Activated CD4-positive, alpha-beta memory T cell treated with anti-CD3 and anti-CD28 coated beads, Interleukin-2, amount 10 ng/mL, durations not matched to agents 7 days and 5 days (primary cell): ENCODE data around the gene GUCY1A2. TPM values are rescaled to one million over a fixed set of nuclear protein-coding genes. Genes with fewer than 3 reads are reported as not detected.

ENCODE experiments used
- CTCF ChIA-PET: fragments of 350-600 bp; sonication (Branson Sonifier 250); formaldehyde crosslinking; loops from one replicate; lab custom pipeline; 2021; ENCODE audit warnings: antibody characterized with exemption, inconsistent platforms; lab: Charles Lee
- POLR2A ChIA-PET: fragments of 350-600 bp; sonication (Branson Sonifier 250); formaldehyde crosslinking; loops from one replicate; lab custom pipeline; 2021; ENCODE audit warnings: antibody characterized with exemption; lab: Charles Lee
- DNase-seq: peaks from one replicate; pipeline ENCODE4 v3.0.0-alpha.2; 2020
- H3K27ac Mint-ChIP-seq: one replicate; pipeline ENCODE4 v1.8.0; 2021; ENCODE audit warnings: mild to moderate bottlenecking, mixed read lengths
- H3K27me3 Mint-ChIP-seq: one replicate; pipeline ENCODE4 v1.8.0; 2021; ENCODE audit warnings: mixed read lengths
- H3K36me3 Mint-ChIP-seq: one replicate; pipeline ENCODE4 v1.8.0; 2021; ENCODE audit warnings: low read depth, mixed read lengths
- H3K4me1 Mint-ChIP-seq: one replicate; pipeline ENCODE4 v1.8.0; 2021; ENCODE audit warnings: mixed read lengths
- H3K4me3 Mint-ChIP-seq: one replicate; pipeline ENCODE4 v1.8.0; 2021; ENCODE audit warnings: mild to moderate bottlenecking, mixed read lengths
- H3K9me3 Mint-ChIP-seq: one replicate; pipeline ENCODE4 v1.8.0; 2021; ENCODE audit warnings: mixed read lengths
- total RNA-seq, 2 experiments: library from RNA; stranded (reverse); gene quantifications; one replicate each; pipeline ENCODE4 v1.2.3, GENCODE V29; 2021

The GUCY1A2 gene
- total RNA-seq, 2 experiments from 2014 or later = not detected

DNA sequence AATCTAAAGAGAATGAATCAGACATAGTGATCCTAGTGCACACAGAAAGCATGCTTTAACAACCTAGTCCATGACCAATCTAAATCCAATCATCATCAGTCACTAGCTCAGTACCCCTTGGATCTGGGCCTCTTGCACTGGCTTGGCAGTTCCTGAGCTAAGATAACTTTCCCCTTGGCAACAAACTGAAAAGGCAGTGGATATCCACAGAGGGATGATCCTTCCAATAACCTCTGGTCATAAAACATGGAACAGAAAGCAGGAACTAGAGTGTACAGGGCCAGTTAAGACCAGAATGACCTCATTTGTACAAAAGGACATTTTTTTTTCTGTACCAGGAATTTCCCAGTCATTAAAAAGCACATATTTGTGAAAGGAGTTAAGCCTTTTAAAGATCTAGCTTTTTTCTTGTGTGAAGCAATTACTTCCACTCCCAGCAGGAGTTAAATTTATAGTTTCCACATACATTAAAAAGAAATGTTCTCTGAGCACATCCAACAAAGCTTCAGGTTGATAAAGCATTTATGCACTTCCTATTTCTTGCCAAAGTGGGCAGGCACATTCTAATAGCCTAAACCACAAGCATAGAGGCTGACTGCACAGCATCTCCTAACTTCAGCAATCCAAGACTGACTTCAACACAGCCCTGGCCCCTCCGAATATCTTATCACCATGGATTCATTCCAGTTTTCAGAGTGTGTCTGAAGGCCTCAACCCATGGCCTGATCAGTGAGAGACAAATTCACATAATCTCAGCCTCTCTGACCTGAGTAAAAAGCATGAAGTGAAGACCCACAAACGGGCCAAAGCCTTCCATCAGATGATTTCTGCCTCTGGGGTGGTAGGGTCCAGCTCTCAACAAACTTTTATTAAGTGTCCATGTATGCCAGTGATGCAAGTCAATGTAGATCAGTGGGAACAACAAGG, 29.9 kb downstream of the GUCY1A2 start:
- Mint-ChIP-seq H3K9me3 (peaks cover 3% of the 10 kb centered on the region), H3K27me3 (no peaks in the 10 kb centered on the region), H3K27ac (no peak overlapping the region), H3K4me3 (no peak overlapping the region), H3K4me1 (no peaks in the 10 kb centered on the region), H3K36me3 (no peaks in the 10 kb centered on the region)
- DNase-seq = no peak
- ChIA-PET POLR2A (no interaction called here), CTCF (interaction anchor here (0.6 kb wide), 1 partner anchor 69 kb away, joined by 3 read pairs; no protein-coding TSS in a partner anchor)

DNA sequence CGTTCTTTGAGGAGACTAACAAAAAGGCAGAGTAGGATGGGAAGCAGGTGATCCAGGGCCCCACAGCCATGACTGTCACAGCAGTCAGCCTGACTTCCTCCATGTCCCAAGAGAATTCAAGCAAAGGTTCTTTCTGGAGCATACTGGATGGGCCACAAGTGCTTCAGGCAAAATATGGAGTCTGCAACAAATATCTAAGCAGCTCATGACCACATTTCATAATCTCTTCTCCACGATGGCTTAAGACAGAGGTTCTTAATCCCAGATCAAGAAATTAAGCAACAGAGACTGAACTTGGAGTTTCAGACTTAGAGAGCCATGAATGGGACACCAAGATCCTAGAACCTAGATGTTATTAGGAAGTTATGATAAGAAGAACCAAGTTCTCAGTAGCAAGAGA, 31.6 kb downstream of the GUCY1A2 start:
- Mint-ChIP-seq H3K27me3 (no peaks in the 10 kb centered on the region), H3K4me3 (no peak overlapping the region), H3K36me3 (no peaks in the 10 kb centered on the region), H3K9me3 (peaks cover 3% of the 10 kb centered on the region), H3K27ac (no peak overlapping the region), H3K4me1 (no peaks in the 10 kb centered on the region)
- no peak for DNase-seq
- POLR2A ChIA-PET = no interaction called here
- CTCF ChIA-PET = no interaction called here

DNA sequence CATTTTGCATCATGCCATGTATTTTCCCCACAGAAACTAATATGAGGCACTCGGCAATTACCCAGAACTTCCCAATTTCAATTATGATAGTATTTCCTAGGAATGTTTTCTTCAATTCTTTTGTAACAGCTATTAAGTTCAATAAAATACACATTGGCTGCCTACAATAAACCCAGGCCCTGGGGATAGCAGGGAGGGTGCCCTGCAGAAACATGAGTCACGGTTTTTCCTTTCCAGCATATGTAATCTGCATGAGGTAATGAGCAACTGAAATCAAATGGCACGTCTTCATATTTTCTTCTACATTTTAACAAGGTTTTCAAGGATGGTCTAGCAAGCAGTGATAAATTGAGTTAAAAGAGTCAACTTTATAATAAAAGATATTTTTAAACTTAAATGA, 32.0 kb downstream of the GUCY1A2 start:
- Mint-ChIP-seq H3K4me3 (no peak overlapping the region), H3K9me3 (peaks cover 3% of the 10 kb centered on the region), H3K36me3 (no peaks in the 10 kb centered on the region), H3K27me3 (no peaks in the 10 kb centered on the region), H3K4me1 (no peaks in the 10 kb centered on the region), H3K27ac (no peak overlapping the region)
- no peak for DNase-seq
- POLR2A ChIA-PET = no interaction called here
- CTCF ChIA-PET = no interaction called here

DNA sequence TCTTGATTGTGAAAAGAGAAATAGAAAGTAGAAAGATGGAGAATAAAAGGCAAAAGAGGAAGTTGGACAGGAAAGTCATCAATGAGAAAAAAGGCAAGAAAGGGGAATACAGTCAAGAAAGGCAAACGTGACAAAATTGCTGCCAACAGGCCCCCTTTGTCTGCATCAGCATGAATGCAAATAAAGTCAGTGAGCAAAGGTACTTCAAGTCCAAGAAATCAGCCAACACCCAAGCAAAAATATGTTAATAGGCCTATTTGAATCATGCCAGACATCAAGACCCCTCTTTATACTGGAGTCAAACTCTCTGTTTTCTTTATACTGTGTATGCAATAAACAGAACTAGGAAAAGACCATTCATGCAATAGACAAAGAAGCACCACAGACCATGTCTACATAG, 34.3 kb downstream of the GUCY1A2 start:
- H3K36me3 Mint-ChIP-seq = no peaks in the 10 kb centered on the region
- no peaks in the 10 kb centered on the region for H3K27me3 Mint-ChIP-seq
- no peak overlapping the region for H3K4me3 Mint-ChIP-seq
- DNase-seq = no peak
- H3K9me3 Mint-ChIP-seq = no peaks in the 10 kb centered on the region
- ChIA-PET POLR2A (no interaction called here), CTCF (no interaction called here)
- no peaks in the 10 kb centered on the region for H3K4me1 Mint-ChIP-seq
- H3K27ac Mint-ChIP-seq = no peak overlapping the region

DNA sequence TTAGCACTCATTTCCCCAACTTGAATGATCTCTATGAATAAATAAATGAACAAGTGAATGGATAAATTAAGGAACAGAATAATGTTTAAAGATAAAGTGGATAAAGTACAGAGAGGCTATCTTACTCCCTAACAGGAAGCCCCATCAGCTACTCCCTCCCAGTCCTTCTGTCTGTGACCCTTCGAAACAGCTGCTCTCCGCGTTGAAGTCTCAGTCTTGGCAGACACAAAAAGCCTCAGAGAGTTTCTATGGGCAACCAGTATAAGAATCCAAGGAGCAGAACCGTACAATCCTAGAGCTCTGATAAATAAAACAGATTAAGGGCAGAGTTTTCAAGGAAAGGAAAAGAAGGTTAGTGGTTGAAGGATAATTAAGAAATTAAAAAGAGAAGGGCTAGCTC, 35.0 kb downstream of the GUCY1A2 start:
- POLR2A ChIA-PET = no interaction called here
- H3K27ac Mint-ChIP-seq = no peak overlapping the region
- H3K4me1 Mint-ChIP-seq = no peaks in the 10 kb centered on the region
- H3K36me3 Mint-ChIP-seq = no peaks in the 10 kb centered on the region
- DNase-seq = no peak
- H3K9me3 Mint-ChIP-seq = no peaks in the 10 kb centered on the region
- H3K27me3 Mint-ChIP-seq = no peaks in the 10 kb centered on the region
- no peak overlapping the region for H3K4me3 Mint-ChIP-seq
- CTCF ChIA-PET = no interaction called here

DNA sequence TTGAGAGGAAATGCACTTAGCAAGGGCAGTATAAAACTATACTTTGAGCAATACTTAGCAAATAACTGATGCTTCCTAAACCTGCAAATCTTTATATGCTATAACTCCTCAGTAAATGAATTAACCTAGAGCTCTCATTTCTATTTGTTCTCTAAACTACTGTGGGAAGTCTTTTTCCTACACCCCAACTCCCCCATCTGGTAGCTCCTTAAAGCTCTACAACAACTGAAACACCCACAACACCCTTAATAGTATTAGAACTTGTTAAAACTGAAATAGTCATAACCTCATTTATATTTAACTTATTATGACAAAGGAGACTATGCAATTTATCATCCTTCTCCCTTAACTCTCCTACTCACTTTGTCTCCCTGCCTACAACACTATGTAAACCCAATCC, 43.4 kb downstream of the GUCY1A2 start:
- Mint-ChIP-seq H3K27me3 (no peaks in the 10 kb centered on the region), H3K36me3 (no peaks in the 10 kb centered on the region), H3K4me3 (no peak overlapping the region), H3K4me1 (no peaks in the 10 kb centered on the region), H3K27ac (no peak overlapping the region), H3K9me3 (peaks cover 4% of the 10 kb centered on the region)
- CTCF ChIA-PET = no interaction called here
- POLR2A ChIA-PET = no interaction called here
- no peak for DNase-seq

DNA sequence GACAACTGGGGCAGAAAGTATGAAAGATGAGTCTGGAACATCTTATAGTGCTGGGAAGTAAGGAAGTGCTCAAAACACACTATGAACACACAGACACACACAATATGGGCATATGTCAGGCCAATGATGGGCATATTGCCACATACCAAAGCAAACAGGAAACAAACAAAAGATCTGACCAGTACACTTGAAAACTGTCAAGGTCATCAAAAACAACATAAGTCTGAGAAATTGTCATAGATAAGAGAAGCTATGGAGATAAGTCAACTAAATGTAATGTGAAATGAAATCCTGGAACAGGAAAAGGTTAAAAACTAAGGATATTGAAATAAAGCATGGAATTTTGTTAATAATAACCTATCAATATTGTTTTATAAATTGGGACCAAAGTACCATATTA, 46.4 kb downstream of the GUCY1A2 start:
- Mint-ChIP-seq H3K36me3 (no peaks in the 10 kb centered on the region), H3K4me1 (no peaks in the 10 kb centered on the region), H3K27me3 (no peaks in the 10 kb centered on the region), H3K9me3 (peaks cover 2% of the 10 kb centered on the region), H3K4me3 (no peak overlapping the region), H3K27ac (no peak overlapping the region)
- ChIA-PET POLR2A (no interaction called here), CTCF (no interaction called here)
- no peak for DNase-seq

DNA sequence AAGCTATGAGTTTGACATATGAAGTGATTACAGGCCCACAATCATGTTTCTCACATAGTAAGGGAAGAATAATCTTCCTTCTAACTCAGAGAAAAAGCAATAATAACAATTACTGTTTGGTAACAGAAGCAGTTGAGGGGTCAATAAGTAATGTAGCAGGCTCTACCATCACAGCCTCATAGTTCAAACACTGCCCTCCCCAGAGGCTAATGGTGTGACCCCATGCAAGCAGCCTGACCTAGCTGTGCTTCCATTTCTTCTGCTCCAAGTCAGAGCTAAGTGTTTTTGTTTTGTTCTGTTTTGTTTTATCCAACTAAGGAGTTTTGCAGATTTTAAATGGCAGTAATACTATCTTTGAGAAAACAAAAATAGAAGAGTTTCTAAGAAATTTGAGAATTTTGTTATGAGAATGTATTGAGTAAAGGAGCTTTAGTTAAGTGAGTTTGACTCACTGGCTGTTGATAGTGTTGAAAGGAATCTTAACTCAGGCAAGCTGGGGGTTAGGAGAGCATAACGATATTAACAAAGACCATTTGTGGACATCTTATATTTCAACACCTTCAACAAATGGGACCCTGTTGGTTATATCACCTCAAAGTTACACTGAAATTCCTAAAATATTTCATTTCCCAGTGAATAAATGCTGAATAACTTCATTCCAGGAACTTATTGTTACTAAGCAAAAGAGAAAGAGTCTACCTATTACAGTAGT, 48.5 kb downstream of the GUCY1A2 start:
- Mint-ChIP-seq H3K4me3 (no peak overlapping the region), H3K27me3 (no peaks in the 10 kb centered on the region), H3K4me1 (no peaks in the 10 kb centered on the region), H3K36me3 (no peaks in the 10 kb centered on the region), H3K9me3 (peaks cover 2% of the 10 kb centered on the region), H3K27ac (no peak overlapping the region)
- POLR2A ChIA-PET = no interaction called here
- CTCF ChIA-PET = interaction anchor here (0.6 kb wide), 1 partner anchor 710 kb away, joined by 3 read pairs; no protein-coding TSS in a partner anchor
- no peak for DNase-seq

DNA sequence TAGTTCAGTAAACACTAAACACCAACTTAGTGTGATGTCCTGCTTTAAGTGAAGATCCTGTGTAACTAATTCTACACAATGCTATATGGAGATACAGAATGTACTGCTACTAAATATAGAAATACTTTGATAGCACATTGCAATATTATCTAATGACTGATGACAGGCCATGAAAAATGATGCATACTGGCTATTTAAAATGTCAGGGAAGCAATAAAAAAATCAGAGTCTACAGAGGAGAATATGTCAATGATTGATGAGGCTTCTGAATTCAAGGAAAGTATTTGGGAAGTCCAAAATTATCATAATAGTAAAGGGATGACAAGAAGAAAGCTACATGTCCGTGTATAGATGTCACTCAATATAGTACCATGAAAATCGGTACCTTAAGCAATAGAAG, 55.3 kb downstream of the GUCY1A2 start:
- ChIA-PET CTCF (no interaction called here), POLR2A (no interaction called here)
- no peak for DNase-seq
- Mint-ChIP-seq H3K27me3 (no peaks in the 10 kb centered on the region), H3K4me3 (no peak overlapping the region), H3K36me3 (no peaks in the 10 kb centered on the region), H3K9me3 (peaks cover 6% of the 10 kb centered on the region), H3K27ac (no peak overlapping the region), H3K4me1 (no peaks in the 10 kb centered on the region)

DNA sequence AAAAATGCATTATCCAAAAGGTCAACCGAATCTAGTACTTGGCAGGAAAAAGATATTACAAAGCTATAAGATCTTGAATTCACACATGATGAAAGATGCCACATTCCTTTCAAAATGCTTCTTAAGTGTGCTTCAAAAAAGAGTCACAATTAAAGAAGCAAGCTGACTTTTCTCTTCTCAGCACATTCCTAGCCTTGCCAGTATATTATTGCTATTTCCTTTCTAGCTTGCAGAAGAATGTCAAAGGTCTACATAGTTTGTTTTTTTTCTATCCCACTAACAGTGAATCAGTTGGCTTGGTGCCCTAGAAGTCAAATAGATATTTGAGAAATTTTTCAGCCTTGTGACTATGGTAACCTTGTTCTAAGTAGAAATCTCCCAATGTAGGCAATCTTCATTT, 56.8 kb downstream of the GUCY1A2 start:
- H3K27me3 Mint-ChIP-seq = no peaks in the 10 kb centered on the region
- H3K36me3 Mint-ChIP-seq = no peaks in the 10 kb centered on the region
- no peak overlapping the region for H3K27ac Mint-ChIP-seq
- H3K9me3 Mint-ChIP-seq = peaks cover 7% of the 10 kb centered on the region
- POLR2A ChIA-PET = no interaction called here
- CTCF ChIA-PET = no interaction called here
- no peaks in the 10 kb centered on the region for H3K4me1 Mint-ChIP-seq
- DNase-seq = no peak
- H3K4me3 Mint-ChIP-seq = no peak overlapping the region

DNA sequence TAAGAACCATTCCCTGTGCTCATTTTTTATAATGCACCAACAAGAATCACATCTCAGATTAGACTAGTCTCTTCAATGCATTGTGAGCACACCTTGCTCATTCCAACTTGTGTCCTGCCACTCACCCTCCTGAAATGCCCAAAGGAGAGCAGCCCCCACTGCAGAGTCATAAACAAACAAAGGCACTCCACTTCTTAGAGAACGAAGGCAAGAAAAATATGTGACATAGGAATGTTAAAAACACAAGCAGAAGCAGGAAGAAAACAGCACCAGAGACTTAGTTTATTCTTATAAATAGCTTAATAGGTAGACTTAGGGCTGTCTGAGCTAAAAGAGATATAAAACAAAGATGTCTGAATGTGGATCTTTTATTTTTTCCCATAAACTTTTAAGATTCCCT, 57.2 kb downstream of the GUCY1A2 start:
- no peak overlapping the region for H3K27ac Mint-ChIP-seq
- no peaks in the 10 kb centered on the region for H3K36me3 Mint-ChIP-seq
- H3K4me3 Mint-ChIP-seq = no peak overlapping the region
- peaks cover 11% of the 10 kb centered on the region for H3K9me3 Mint-ChIP-seq
- CTCF ChIA-PET = no interaction called here
- no peak for DNase-seq
- H3K27me3 Mint-ChIP-seq = no peaks in the 10 kb centered on the region
- POLR2A ChIA-PET = no interaction called here
- H3K4me1 Mint-ChIP-seq = no peaks in the 10 kb centered on the region

DNA sequence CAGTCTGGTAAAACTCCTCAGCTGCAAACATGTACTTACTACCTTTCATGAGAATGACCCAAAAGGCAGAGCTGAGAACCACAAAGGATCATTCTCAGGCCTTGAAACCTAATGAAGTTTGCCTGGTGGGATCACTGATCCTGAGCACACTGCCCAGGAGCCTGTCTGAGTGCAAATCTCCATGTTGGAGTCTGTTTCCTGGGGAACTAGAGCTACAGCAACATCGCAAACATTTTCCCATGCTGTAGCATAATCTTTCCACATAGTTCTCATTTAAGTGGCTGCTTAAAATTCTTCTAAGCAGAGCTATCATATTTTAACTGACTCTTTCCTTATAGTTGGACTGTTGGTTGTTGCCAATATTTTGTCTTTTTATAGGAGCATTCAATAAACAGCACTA, 58.5 kb downstream of the GUCY1A2 start:
- POLR2A ChIA-PET = no interaction called here
- Mint-ChIP-seq H3K27ac (no peak overlapping the region), H3K27me3 (no peaks in the 10 kb centered on the region), H3K36me3 (no peaks in the 10 kb centered on the region), H3K4me3 (no peak overlapping the region), H3K9me3 (peaks cover 17% of the 10 kb centered on the region), H3K4me1 (no peaks in the 10 kb centered on the region)
- no peak for DNase-seq
- CTCF ChIA-PET = no interaction called here

DNA sequence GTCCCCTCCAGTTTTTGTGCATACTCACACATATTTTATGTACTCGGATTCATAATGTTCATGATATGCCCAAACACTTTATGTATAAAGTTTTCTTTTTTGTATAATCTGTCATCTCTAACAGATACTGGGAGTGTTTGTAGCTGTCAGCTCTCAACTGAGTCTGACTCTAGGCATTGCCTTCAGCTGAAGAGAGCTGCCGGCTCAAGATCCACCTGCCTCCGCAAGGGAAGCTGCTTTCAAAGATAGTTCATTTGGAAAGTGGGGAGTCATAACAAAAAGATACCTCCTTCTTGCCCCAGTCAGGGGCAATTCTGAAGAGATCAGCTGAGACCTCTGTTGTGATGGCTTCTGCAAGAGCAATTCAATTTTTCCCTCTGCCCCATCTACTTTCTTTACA, 58.9 kb downstream of the GUCY1A2 start:
- Mint-ChIP-seq H3K4me3 (no peak overlapping the region), H3K36me3 (no peaks in the 10 kb centered on the region), H3K27me3 (no peaks in the 10 kb centered on the region), H3K4me1 (no peaks in the 10 kb centered on the region), H3K9me3 (peaks cover 17% of the 10 kb centered on the region), H3K27ac (no peak overlapping the region)
- DNase-seq = no peak
- ChIA-PET POLR2A (no interaction called here), CTCF (no interaction called here)
